Endothelial cell (in vitro differentiated cells): ENCODE results near the gene RNF103. TPM values are rescaled to one million over a fixed set of nuclear protein-coding genes. Genes with fewer than 3 reads are reported as not detected.
A peak's percentile ranks its signal among the peaks of the same experiment; 100 is the strongest.

Source experiments
- DNase-seq: peaks from one replicate; pipeline ENCODE4 v3.0.0; 2021; ENCODE audit warnings: low spot score
- H3K27ac Mint-ChIP-seq: one replicate; pipeline ENCODE4 v1.8.0; 2021; ENCODE audit warnings: mixed read lengths, inconsistent platforms; ENCODE audit not compliant: unreplicated experiment
- H3K27me3 Mint-ChIP-seq: one replicate; pipeline ENCODE4 v1.8.0; 2021; ENCODE audit warnings: mild to moderate bottlenecking, moderate library complexity, mixed read lengths, inconsistent platforms; ENCODE audit not compliant: unreplicated experiment
- H3K36me3 Mint-ChIP-seq: one replicate; pipeline ENCODE4 v1.8.0; 2021; ENCODE audit warnings: mild to moderate bottlenecking, low read depth, mixed read lengths, inconsistent platforms; ENCODE audit not compliant: unreplicated experiment
- H3K4me1 Mint-ChIP-seq: one replicate; pipeline ENCODE4 v1.8.0; 2021; ENCODE audit warnings: mild to moderate bottlenecking, mixed read lengths, inconsistent platforms; ENCODE audit not compliant: unreplicated experiment
- H3K4me3 Mint-ChIP-seq: one replicate; pipeline ENCODE4 v1.8.0; 2021; ENCODE audit warnings: mild to moderate bottlenecking, mixed read lengths, inconsistent platforms; ENCODE audit not compliant: unreplicated experiment
- H3K9me3 Mint-ChIP-seq: one replicate; pipeline ENCODE4 v1.8.0; 2021; ENCODE audit warnings: mixed read lengths, inconsistent platforms; ENCODE audit not compliant: unreplicated experiment
- CTCF ChIP-seq: fragments of 200-600 bp; sonication (generic); IDR thresholded peaks from one replicate; pipeline ENCODE4 v1.5.0; 2021; ENCODE audit warnings: antibody characterized with exemption; ENCODE audit not compliant: unreplicated experiment
- total RNA-seq: library from RNA; stranded (reverse); fragmentation: NEBNext Ultra II Directional; extraction: Animal tissue kit (Norgen Biotek cat#: 25700); gene quantifications from one replicate; pipeline ENCODE4 v1.2.1, GENCODE V29; 2021; ENCODE audit not compliant: unreplicated experiment

RNF103 gene
- total RNA-seq, 1 donor from 2014 or later, result 31.9 TPM

GRCh38 chr2:86577817-86578456, 45.7 kb downstream of the RNF103 start:
- Mint-ChIP-seq H3K36me3 (no peaks in the 10 kb centered on the region), H3K4me1 (no peaks in the 10 kb centered on the region), H3K9me3 (peaks cover 3% of the 10 kb centered on the region), H3K27ac (no peak overlapping the region), H3K4me3 (no peak overlapping the region), H3K27me3 (no peaks in the 10 kb centered on the region)
- TF ChIP-seq CTCF, result no peak
- no peak for DNase-seq

GRCh38 chr2:86570059-86570458, 53.6 kb downstream of the RNF103 start:
- H3K4me1 Mint-ChIP-seq, result no peaks in the 10 kb centered on the region
- no peak overlapping the region for H3K27ac Mint-ChIP-seq
- H3K9me3 Mint-ChIP-seq, result no peaks in the 10 kb centered on the region
- TF ChIP-seq CTCF, result no peak
- H3K4me3 Mint-ChIP-seq, result no peak overlapping the region
- H3K36me3 Mint-ChIP-seq, result no peaks in the 10 kb centered on the region
- no peaks in the 10 kb centered on the region for H3K27me3 Mint-ChIP-seq
- DNase-seq, result no peak

GRCh38 chr2:86566821-86567190, 56.9 kb downstream of the RNF103 start:
- Mint-ChIP-seq H3K36me3 (peaks cover 4% of the 10 kb centered on the region), H3K4me1 (peaks cover 8% of the 10 kb centered on the region), H3K27ac (no peak overlapping the region), H3K9me3 (no peaks in the 10 kb centered on the region), H3K4me3 (no peak overlapping the region), H3K27me3 (peaks cover 4% of the 10 kb centered on the region)
- no peak for DNase-seq
- TF ChIP-seq CTCF, result no peak

- Mint-ChIP-seq H3K4me1 (peaks cover 13% of the 10 kb centered on the region), H3K27me3 (peaks cover 4% of the 10 kb centered on the region), H3K4me3 (no peak overlapping the region), H3K9me3 (no peaks in the 10 kb centered on the region), H3K27ac (no peak overlapping the region), H3K36me3 (peaks cover 4% of the 10 kb centered on the region)
- no peak for DNase-seq
- TF ChIP-seq CTCF, result no peak
These were observed 57.4 kb downstream of the RNF103 start for GRCh38 chr2:86566158-86566820.

GRCh38 chr2:86563650-86564061, 60.0 kb downstream of the RNF103 start:
- Mint-ChIP-seq H3K27ac (peak overlapping the region; percentile 98), H3K27me3 (peaks cover 4% of the 10 kb centered on the region), H3K9me3 (no peaks in the 10 kb centered on the region), H3K4me3 (peak overlapping the region; percentile 97), H3K36me3 (peaks cover 4% of the 10 kb centered on the region), H3K4me1 (peaks cover 14% of the 10 kb centered on the region)
- DNase-seq, result no peak
- TF ChIP-seq CTCF, result no peak
